ENCODE data around the gene C1QC. TPM values are rescaled to one million over a fixed set of nuclear protein-coding genes. Genes with fewer than 3 reads are reported as not detected.

The C1QC gene
- total RNA-seq, 3 donors from 2014 or later, result 0.38 to 0.74 (median 0.68) TPM

DNA sequence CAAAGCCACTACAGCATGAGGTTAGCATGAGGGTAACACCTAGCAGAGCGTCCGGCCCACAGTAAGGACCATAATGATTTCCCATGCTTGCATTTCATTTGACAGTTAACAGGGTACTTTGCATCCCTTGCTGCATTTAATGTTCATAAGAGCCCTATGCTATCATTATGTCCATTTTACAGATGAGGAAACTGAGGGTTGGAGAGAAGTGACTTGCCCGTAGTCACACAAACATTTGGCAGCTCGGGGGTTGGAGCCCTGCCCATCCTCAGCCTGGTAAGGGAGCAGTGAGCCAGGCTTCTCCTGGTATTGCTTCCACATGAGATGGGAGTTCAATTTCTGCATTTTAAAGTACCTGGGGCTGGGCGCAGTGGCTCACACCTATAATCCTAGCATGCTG, 50.7 kb downstream of the C1QC start:
- no peaks in the 10 kb centered on the region for H3K4me1 Mint-ChIP-seq (ENCODE audit: low read depth)
- H3K36me3 Mint-ChIP-seq (ENCODE audit: insufficient read depth), result no peaks in the 10 kb centered on the region
- no peak overlapping the region for H3K4me3 Mint-ChIP-seq
- no peak for ATAC-seq
- peaks cover under 1% of the 10 kb centered on the region for H3K27me3 Mint-ChIP-seq (ENCODE audit: low read depth)
- H3K9me3 Mint-ChIP-seq, result no peaks in the 10 kb centered on the region
- no peak for DNase-seq

DNA sequence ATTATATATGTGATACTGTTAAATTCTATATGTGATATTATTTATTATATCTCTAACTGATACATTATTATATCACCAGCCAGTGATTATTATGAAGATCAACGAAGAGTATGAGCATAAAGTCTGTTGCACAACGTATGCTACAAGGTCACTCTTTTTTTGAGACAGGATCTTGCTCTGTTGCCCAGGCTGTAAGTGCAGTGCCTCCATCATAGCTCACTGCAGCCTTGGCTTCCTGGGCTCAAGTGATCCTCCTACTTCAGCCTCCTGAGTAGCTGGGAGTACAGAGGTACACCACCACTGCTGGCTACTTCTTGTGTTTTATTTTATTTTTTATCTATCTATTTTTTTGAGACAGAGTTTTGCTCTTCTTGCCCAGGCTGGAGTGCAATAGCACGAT, 53.2 kb downstream of the C1QC start:
- Mint-ChIP-seq H3K36me3 (ENCODE audit: insufficient read depth) (no peaks in the 10 kb centered on the region), H3K4me1 (ENCODE audit: low read depth) (no peaks in the 10 kb centered on the region), H3K27me3 (ENCODE audit: low read depth) (peaks cover 6% of the 10 kb centered on the region), H3K9me3 (no peaks in the 10 kb centered on the region), H3K4me3 (no peak overlapping the region)
- ATAC-seq (no peak), DNase-seq (no peak)

Other genes starting within 250 kb of the C1QC start
- 10 to 100 TPM; 21.4 to 24.8 (median 24.5) TPM for gene ZBTB40, start 191.8 kb upstream of the C1QC start, total RNA-seq
- not detected for gene EPHA8, start 80.1 kb upstream of the C1QC start, total RNA-seq
- gene C1QA, start 7.0 kb upstream of the C1QC start, total RNA-seq, result under 1 TPM in 2 of 3 donors, not detected in 1; 0.38 to 0.95 TPM
- gene C1QB, start 9.6 kb downstream of the C1QC start, total RNA-seq, result under 1 TPM; 0.43 to 0.65 (median 0.45) TPM
- gene EPHB2, start 67.2 kb downstream of the C1QC start, total RNA-seq, result under 1 TPM; 0.15 to 0.68 (median 0.16) TPM